ENCODE measurements around the gene LRP11. TPM values are rescaled to one million over a fixed set of nuclear protein-coding genes. Genes with fewer than 3 reads are reported as not detected.

LRP11 gene
- polyA plus RNA-seq, 1 donor from 2014 or later, result 57.0 TPM

- H2AFZ ChIP-seq (ENCODE audit: low read depth, low read length), result no peak overlapping the region
- TF ChIP-seq SMC3 (conservative IDR thresholded peaks at IDR 0.05; ENCODE audit: poor library complexity) (no peak), RAD21 (conservative IDR thresholded peaks at IDR 0.05) (no peak), MXI1 (conservative IDR thresholded peaks at IDR 0.05; ENCODE audit: poor library complexity, severe bottlenecking) (no peak), TAF1 (IDR thresholded peaks at IDR 0.05; ENCODE audit: low read depth) (no peak), POLR2AphosphoS5 (IDR thresholded peaks at IDR 0.05) (no peak), EZH2 (IDR thresholded peaks at IDR 0.05; ENCODE audit: borderline replicate concordance, insufficient read depth, low read length, poor library complexity, severe bottlenecking) (no peak), REST (IDR thresholded peaks at IDR 0.05; ENCODE audit: borderline replicate concordance) (no peak), CTCF (IDR thresholded peaks at IDR 0.05; ENCODE audit: poor library complexity, severe bottlenecking) (no peak), EP300 (conservative IDR thresholded peaks at IDR 0.05; ENCODE audit: poor library complexity, severe bottlenecking) (no peak)
- no peaks in the 10 kb centered on the region for H4K20me1 ChIP-seq (ENCODE audit: insufficient read depth)
- H3K36me3 ChIP-seq (ENCODE audit: insufficient read depth, low read length), result no peaks in the 10 kb centered on the region
- no peak overlapping the region for H3K4me2 ChIP-seq (ENCODE audit: low read length)
- H3K79me2 ChIP-seq (replicated peaks; ENCODE audit: insufficient read depth, low read length), result no peaks in the 10 kb centered on the region
- H3K9me3 ChIP-seq (ENCODE audit: low read length), result no peaks in the 10 kb centered on the region
- no peaks in the 10 kb centered on the region for H3K9me2 ChIP-seq (ENCODE audit: insufficient read depth, low read length)
- no peak overlapping the region for H3K4me3 ChIP-seq (ENCODE audit: low read length)
- no peaks in the 10 kb centered on the region for H3F3A ChIP-seq (ENCODE audit: insufficient read depth, low read length, poor library complexity, severe bottlenecking)
- H3K27me3 ChIP-seq (ENCODE audit: insufficient read depth, low read depth, low read length), result no peaks in the 10 kb centered on the region
- no peak overlapping the region for H3K27ac ChIP-seq (ENCODE audit: low read length)
- H3K9ac ChIP-seq (ENCODE audit: low read length), result no peak overlapping the region
These were observed 41.8 kb upstream of the LRP11 start for GRCh38 chr6:149905911-149906371.

- TF ChIP-seq EZH2 (IDR thresholded peaks at IDR 0.05; ENCODE audit: borderline replicate concordance, insufficient read depth, low read length, poor library complexity, severe bottlenecking) (no peak), RAD21 (conservative IDR thresholded peaks at IDR 0.05) (no peak), MXI1 (conservative IDR thresholded peaks at IDR 0.05; ENCODE audit: poor library complexity, severe bottlenecking) (no peak), EP300 (conservative IDR thresholded peaks at IDR 0.05; ENCODE audit: poor library complexity, severe bottlenecking) (no peak), SMC3 (conservative IDR thresholded peaks at IDR 0.05; ENCODE audit: poor library complexity) (no peak), CTCF (IDR thresholded peaks at IDR 0.05; ENCODE audit: poor library complexity, severe bottlenecking) (no peak), POLR2AphosphoS5 (IDR thresholded peaks at IDR 0.05) (no peak), TAF1 (IDR thresholded peaks at IDR 0.05; ENCODE audit: low read depth) (no peak), REST (IDR thresholded peaks at IDR 0.05; ENCODE audit: borderline replicate concordance) (no peak)
- Histone ChIP-seq H3K9me2 (ENCODE audit: insufficient read depth, low read length) (no peaks in the 10 kb centered on the region), H3K27ac (ENCODE audit: low read length) (no peak overlapping the region), H3K4me2 (ENCODE audit: low read length) (no peak overlapping the region), H3K9ac (ENCODE audit: low read length) (no peak overlapping the region), H3K9me3 (ENCODE audit: low read length) (no peaks in the 10 kb centered on the region), H3F3A (ENCODE audit: insufficient read depth, low read length, poor library complexity, severe bottlenecking) (no peaks in the 10 kb centered on the region), H3K4me3 (ENCODE audit: low read length) (no peak overlapping the region), H3K27me3 (ENCODE audit: insufficient read depth, low read depth, low read length) (no peaks in the 10 kb centered on the region), H3K36me3 (ENCODE audit: insufficient read depth, low read length) (no peaks in the 10 kb centered on the region), H4K20me1 (ENCODE audit: insufficient read depth) (no peaks in the 10 kb centered on the region), H3K79me2 (replicated peaks; ENCODE audit: insufficient read depth, low read length) (no peaks in the 10 kb centered on the region), H2AFZ (ENCODE audit: low read depth, low read length) (no peak overlapping the region)
These were observed 41.3 kb upstream of the LRP11 start for GRCh38 chr6:149905371-149905910.

All from neural cell (in vitro differentiated cells).